Activated B cell treated with CpG ODN at 0.5 μM for 24 hours (primary cell): Measurements from ENCODE around the gene IGDCC3. TPM values are rescaled to one million over a fixed set of nuclear protein-coding genes. Genes with fewer than 3 reads are reported as not detected.
"Not testable (repeated sequence)": the region's sequence is repeated elsewhere in the genome, so short reads cannot be mapped to it uniquely, and the experiment has no call there.

ENCODE experiments used
- ATAC-seq: fragments of 200-7000 bp; cut with Tn5 transposase; one replicate; pipeline ENCODE4 v1.10.0; 2021; ENCODE audit warnings: low read depth, mild to moderate bottlenecking, moderate library complexity
- CTCF ChIA-PET: fragments of 350-600 bp; sonication (Branson Sonifier 250); formaldehyde crosslinking; loops from one replicate; lab custom pipeline; 2021; ENCODE audit warnings: antibody characterized with exemption; lab: Charles Lee
- POLR2A ChIA-PET: fragments of 350-600 bp; sonication (Branson Sonifier 250); formaldehyde crosslinking; loops from one replicate; lab custom pipeline; 2021; ENCODE audit warnings: antibody characterized with exemption; lab: Charles Lee
- DNase-seq: peaks from one replicate; pipeline ENCODE4 v3.0.0; 2022
- H3K27ac Mint-ChIP-seq: one replicate; pipeline ENCODE4 v1.8.0; 2020; ENCODE audit warnings: mixed read lengths
- H3K27me3 Mint-ChIP-seq: one replicate; pipeline ENCODE4 v1.8.0; 2021; ENCODE audit warnings: mixed read lengths
- H3K36me3 Mint-ChIP-seq: one replicate; pipeline ENCODE4 v1.8.0; 2021; ENCODE audit warnings: low read depth, mixed read lengths
- H3K4me1 Mint-ChIP-seq: one replicate; pipeline ENCODE4 v1.8.0; 2021; ENCODE audit warnings: mixed read lengths
- H3K4me3 Mint-ChIP-seq: one replicate; pipeline ENCODE4 v1.8.0; 2020; ENCODE audit warnings: mild to moderate bottlenecking, mixed read lengths
- H3K9me3 Mint-ChIP-seq: one replicate; pipeline ENCODE4 v1.8.0; 2020; ENCODE audit warnings: mixed read lengths
- CTCF ChIP-seq: fragments of 200-600 bp; IDR thresholded peaks from one replicate; pipeline ENCODE4 v1.8.0; 2022; ENCODE audit warnings: antibody characterized with exemption, mild to moderate bottlenecking
- intact Hi-C: fragments of 100-400 bp; cut with micrococcal nuclease; formaldehyde crosslinking; loops from one replicate; pipeline ENCODE4 v1.15.1; 2024
- total RNA-seq: library from RNA; stranded (reverse); gene quantifications from 2 replicates; pipeline ENCODE4 v1.2.3, GENCODE V29; 2022

The IGDCC3 gene
- total RNA-seq, 1 donor from 2014 or later, result not detected

GRCh38 chr15:65361708-65362459, 15.9 kb downstream of the IGDCC3 start:
- H3K27me3 Mint-ChIP-seq, result peaks cover 35% of the 10 kb centered on the region
- ATAC-seq (no peak), DNase-seq (no peak)
- POLR2A ChIA-PET, result no interaction called here
- no peaks in the 10 kb centered on the region for H3K4me1 Mint-ChIP-seq
- H3K4me3 Mint-ChIP-seq, result no peak overlapping the region
- H3K27ac Mint-ChIP-seq, result no peak overlapping the region
- H3K36me3 Mint-ChIP-seq, result no peaks in the 10 kb centered on the region
- CTCF ChIA-PET, result no interaction called here
- no peaks in the 10 kb centered on the region for H3K9me3 Mint-ChIP-seq
- TF ChIP-seq CTCF, result no peak
- intact Hi-C loops, result no loop called here

- H3K4me3 Mint-ChIP-seq, result no peak overlapping the region
- H3K9me3 Mint-ChIP-seq, result no peaks in the 10 kb centered on the region
- POLR2A ChIA-PET, result no interaction called here
- intact Hi-C loops, result no loop called here
- H3K36me3 Mint-ChIP-seq, result no peaks in the 10 kb centered on the region
- no peak for ATAC-seq
- CTCF ChIA-PET, result no interaction called here
- no peak for TF ChIP-seq CTCF
- peaks cover 41% of the 10 kb centered on the region for H3K27me3 Mint-ChIP-seq
- peaks cover 5% of the 10 kb centered on the region for H3K4me1 Mint-ChIP-seq
- no peak overlapping the region for H3K27ac Mint-ChIP-seq
- DNase-seq, result no peak
Measured at GRCh38 chr15:65360506-65360905, 17.3 kb downstream of the IGDCC3 start.

- Mint-ChIP-seq H3K36me3 (no peaks in the 10 kb centered on the region), H3K27ac (no peak overlapping the region), H3K27me3 (peaks cover 41% of the 10 kb centered on the region), H3K4me3 (peak overlapping the region; percentile 2), H3K9me3 (peaks cover 11% of the 10 kb centered on the region), H3K4me1 (peaks cover 7% of the 10 kb centered on the region)
- ChIA-PET CTCF (no interaction called here), POLR2A (no interaction called here)
- intact Hi-C loops, result no loop called here
- ATAC-seq, result no peak
- no peak for DNase-seq
- TF ChIP-seq CTCF, result no peak
Measured at GRCh38 chr15:65355988-65356353, 21.8 kb downstream of the IGDCC3 start.

- no peak for ATAC-seq
- H3K27ac Mint-ChIP-seq, result no peak overlapping the region
- TF ChIP-seq CTCF, result no peak
- H3K36me3 Mint-ChIP-seq, result no peaks in the 10 kb centered on the region
- DNase-seq, result no peak
- peaks cover 7% of the 10 kb centered on the region for H3K4me1 Mint-ChIP-seq
- intact Hi-C loops, result no loop called here
- H3K27me3 Mint-ChIP-seq, result peaks cover 45% of the 10 kb centered on the region
- CTCF ChIA-PET, result no interaction called here
- POLR2A ChIA-PET, result no interaction called here
- H3K9me3 Mint-ChIP-seq, result peaks cover 11% of the 10 kb centered on the region
- H3K4me3 Mint-ChIP-seq, result peak overlapping the region; percentile 41
Measured at GRCh38 chr15:65355173-65355987, 22.4 kb downstream of the IGDCC3 start.

- ChIA-PET POLR2A (no interaction called here), CTCF (no interaction called here)
- no peak for TF ChIP-seq CTCF
- no peak overlapping the region for H3K27ac Mint-ChIP-seq
- DNase-seq (no peak), ATAC-seq (no peak)
- H3K27me3 Mint-ChIP-seq, result peaks cover 45% of the 10 kb centered on the region
- peaks cover 11% of the 10 kb centered on the region for H3K9me3 Mint-ChIP-seq
- H3K4me3 Mint-ChIP-seq, result no peak overlapping the region
- peaks cover 7% of the 10 kb centered on the region for H3K4me1 Mint-ChIP-seq
- intact Hi-C loops, result no loop called here
- no peaks in the 10 kb centered on the region for H3K36me3 Mint-ChIP-seq
Measured at GRCh38 chr15:65354835-65355172, 23.0 kb downstream of the IGDCC3 start.

- ATAC-seq, H3K27ac Mint-ChIP-seq, H3K36me3 Mint-ChIP-seq, DNase-seq, intact Hi-C loops, H3K4me3 Mint-ChIP-seq, CTCF ChIA-PET, POLR2A ChIA-PET, H3K4me1 Mint-ChIP-seq: not testable (repeated sequence)
- Mint-ChIP-seq H3K27me3 (peaks cover 35% of the 10 kb centered on the region), H3K9me3 (peaks cover 11% of the 10 kb centered on the region)
Measured at GRCh38 chr15:65351972-65352371, 25.8 kb downstream of the IGDCC3 start.
